ENCODE data around the gene VDR.
"Not testable (repeated sequence)": the region's sequence is repeated elsewhere in the genome, so short reads cannot be mapped to it uniquely, and the experiment has no call there.

The VDR gene

DNA sequence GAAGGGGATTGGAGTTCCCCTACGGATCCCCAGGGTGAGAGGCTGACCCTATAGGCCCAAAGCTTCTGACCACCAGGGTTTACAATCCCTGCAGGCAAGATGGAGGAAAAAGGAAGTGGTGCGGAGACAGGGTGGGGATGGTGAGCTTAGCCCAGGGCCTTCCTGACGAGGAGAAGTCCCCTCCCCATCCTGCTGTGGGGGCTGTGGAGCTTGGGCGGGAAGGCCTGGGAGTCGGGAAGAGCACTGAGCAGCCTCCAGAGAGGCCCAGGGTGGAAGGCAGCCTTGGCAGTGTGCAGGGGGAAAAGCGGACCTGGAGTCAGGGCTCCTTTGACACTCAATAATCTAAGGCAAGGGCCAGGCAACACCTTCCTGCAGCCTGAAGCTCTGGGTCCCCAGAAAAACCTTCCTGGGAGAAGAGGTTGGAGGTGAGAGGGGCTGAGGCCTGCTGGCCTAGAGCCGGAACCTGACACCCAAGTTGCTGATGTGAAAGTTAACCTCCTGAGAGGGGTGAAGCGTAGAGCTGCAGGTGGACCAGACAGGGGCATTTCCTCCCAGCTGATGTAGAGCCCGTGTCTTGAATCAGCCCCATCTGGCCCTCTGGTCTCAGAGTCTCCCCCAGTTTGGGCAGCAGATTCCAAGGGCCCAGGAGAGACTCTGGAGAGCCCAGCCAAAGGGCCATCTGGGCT is 91.1 kb downstream of the VDR start:
- DNase-seq (ENCODE audit: low read depth in 2 of 2): no peak

DNA sequence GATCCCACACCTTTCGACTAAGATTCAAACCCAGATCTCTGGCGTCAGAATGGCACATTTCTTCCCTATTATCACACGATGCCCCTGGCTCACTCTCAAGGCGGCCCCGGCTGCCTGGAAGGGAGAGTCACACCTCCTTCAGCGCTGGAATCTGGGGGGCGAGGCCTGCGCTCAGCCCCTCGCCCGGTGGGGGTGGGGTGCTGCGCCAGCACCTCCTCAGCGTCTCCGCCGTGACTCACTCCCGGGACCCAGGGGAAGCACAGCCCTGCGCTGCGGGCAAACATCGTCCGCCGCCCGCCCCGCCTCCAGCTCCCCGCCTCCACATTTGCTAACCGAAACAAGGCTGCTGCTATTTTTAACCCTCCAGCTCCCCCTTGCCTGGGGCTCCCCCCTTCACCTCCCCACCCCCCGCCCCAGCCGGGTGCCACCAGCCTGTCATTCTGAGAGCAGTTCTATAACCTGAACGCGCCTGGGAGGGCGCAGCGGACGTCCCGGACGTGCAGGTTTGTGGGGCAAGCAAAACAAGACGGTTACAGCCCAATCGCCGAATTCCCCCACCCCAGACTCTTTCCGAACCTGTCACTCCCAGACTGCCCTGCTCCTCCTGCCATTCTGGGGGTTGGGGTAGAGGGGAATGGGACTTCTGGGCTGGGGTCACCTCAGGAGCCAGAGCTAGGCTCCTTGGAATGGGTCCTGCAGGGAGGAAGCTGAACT is 91.8 kb downstream of the VDR start:
- peak; percentile 84 to 85 for DNase-seq (ENCODE audit: low read depth in 2 of 2)

DNA sequence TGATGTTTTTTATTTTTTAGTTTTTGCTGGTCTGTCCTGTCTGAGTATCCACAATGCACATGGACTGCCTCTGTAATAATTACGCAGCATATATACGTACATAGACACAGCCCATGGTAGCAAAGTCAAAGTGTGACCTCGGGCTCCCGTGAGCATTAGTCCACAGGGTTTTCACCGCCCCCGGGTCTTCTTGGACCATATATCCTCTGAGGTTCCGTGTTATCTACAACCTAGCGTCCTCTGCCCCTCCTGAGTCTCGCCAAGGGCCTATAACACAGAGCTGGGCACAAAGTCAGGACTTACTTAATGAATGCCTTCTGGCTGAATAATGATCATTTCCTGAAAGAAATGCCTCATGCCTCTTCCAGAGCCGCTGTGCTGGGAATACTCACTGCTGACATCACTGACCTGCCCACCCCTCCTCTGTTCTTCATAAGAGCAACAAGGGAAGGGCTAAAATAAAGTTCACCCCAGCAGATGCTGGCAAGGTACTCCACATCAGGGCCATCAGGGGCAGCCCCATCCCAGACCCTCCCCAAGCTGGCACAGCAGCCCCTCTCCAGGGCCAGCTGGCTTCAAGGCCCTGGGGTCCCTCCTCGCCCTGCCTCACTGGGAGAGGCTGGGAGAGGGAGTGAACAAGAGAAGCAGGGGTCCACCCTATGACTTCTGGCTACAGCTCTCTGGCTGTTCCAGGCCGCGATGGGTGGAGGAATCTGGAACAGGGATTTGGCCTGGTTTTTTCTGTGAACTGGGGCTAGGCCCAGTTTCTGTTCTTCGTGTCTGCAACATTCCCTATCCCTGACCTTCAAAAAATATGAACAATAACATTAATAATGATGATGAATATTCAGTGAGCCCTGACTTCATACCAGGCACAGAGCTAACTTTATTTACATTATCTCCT is 93.0 kb downstream of the VDR start:
- DNase-seq (ENCODE audit: low read depth in 2 of 2): peak; percentile 35 to 37

DNA sequence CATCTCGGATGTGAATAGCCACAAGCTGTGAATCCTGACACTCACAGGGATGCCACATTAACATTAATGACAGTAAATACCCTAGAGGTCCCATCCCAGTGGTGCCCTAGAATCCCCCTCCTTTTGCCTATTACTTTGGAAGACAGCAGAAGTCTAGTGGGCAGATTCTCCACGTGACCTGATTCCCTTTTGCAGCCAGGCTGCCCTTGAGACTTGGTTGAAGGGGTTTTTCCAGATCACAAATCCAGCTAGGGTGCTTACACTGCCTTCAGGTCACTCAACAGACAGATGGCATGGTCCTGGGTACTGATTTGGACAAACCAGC is 93.8 kb downstream of the VDR start:
- DNase-seq (ENCODE audit: low read depth in 2 of 2): no peak

DNA sequence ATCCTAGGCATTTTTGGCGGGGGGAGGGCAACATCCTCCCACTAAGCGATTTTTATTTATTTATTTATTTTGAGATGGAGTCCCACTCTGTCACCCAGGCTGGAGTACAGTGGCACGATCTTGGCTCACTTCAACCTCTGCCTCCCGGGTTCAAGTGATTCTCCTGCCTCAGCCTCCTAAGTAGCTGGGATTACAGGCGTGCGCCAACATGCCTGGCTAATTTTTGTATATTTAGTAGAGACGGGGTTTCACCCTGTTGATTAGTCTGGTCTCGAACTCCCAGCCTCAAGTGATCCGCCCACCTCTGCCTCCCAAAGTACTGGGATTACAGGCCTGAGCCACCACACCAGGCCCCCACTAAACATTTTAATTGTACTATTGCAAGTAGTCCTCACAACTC is 95.3 kb downstream of the VDR start:
- not testable (repeated sequence) for DNase-seq (ENCODE audit: low read depth in 2 of 2)

DNA sequence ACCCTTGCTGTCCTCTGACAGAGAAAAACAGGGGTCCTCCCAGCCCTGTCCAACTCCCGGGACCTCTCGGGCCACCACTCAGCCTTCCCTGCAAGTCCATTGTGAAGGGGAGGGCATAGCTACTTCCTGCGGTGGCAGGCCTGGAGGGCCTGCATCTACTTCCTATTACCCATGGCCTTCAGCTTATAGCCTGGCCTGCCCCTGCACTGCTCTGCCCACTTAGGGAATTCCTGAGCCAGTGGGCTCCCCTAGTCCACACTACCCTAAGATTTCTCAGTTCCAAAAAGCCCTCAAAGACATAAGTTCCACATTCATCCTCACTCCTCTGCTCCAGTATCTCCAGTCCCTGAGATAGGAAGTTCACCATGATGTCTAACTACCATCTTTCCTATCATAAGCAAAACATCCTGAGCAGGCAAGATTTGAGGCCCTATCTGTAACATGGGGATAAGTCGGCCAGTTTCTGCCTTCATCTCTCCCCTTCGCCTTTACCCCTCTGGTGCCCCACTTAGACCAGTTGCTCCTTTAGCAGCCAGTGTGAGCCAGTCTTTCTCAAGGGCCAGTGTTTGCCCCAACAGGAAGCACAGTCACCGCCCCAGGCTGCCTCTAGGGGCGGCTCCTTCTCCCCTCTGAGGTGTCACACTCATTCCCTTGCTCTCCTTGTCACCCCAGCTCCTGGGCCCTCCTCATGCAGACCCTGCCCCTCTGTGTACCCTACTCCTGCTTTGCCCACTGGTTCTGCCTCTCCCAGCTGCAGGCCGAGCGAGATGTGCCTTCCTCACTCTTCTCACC is 96.0 kb downstream of the VDR start:
- DNase-seq (ENCODE audit: low read depth in 2 of 2): no peak

DNA sequence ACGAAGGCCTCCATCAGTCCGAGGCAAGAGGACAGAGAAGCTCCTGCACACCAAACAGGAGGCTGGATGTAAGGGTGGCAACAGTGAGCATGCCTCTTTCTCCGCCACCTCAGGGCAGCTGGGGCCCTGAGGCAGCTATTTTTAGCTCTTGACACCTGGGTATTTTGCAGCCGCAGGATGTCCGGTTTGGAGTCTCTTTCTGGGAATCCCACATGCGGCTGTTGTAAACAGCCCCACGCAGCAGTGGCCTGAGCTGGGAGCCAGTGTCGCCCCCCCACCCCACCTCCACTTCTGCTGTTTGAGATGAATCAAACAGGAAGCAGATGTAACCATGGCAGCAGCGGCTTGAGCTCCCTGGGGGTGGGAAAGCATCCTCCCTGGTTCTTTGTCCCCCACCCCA is 96.7 kb downstream of the VDR start:
- DNase-seq (ENCODE audit: low read depth in 2 of 2): no peak

DNA sequence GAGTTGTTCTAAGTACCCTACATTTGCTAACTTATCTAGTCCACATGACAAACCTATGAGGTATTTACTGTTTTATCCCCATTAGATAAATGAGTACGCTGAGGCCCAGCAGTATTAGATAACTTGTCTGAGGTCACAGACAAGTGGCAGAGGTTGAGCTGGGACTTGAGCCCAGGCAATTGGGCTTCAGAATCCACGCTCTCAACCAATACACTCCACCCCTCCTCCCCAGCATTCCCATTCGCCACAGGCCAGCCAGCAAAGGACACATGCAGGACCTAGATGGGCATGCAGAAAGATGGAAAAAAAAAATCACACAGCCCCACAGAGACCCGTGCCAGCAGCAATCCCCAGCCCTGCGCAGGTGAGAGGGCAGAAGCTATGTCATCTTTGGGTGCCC is 97.5 kb downstream of the VDR start:
- no peak for DNase-seq (ENCODE audit: low read depth in 2 of 2)

DNA sequence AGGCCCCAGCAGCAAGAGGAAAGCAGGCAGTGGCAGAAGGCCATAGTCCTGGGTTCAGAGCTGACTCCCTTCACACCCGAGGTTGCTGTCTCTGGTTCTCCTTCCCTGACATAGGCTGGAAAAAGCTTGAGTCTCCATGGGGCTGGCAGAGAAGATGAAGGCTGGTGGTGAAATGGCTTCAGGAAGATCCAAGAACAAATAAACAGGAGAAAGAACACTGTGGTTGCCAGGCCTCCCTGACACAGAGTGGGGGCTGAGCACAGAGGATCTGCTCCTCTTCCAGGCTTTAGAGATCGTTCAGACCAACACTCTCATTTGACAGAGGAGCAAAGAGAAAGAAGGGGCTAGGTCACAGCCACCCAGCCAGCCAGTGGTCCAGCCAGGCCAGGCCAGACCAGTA is 99.4 kb downstream of the VDR start:
- DNase-seq (ENCODE audit: low read depth in 2 of 2): no peak

DNA sequence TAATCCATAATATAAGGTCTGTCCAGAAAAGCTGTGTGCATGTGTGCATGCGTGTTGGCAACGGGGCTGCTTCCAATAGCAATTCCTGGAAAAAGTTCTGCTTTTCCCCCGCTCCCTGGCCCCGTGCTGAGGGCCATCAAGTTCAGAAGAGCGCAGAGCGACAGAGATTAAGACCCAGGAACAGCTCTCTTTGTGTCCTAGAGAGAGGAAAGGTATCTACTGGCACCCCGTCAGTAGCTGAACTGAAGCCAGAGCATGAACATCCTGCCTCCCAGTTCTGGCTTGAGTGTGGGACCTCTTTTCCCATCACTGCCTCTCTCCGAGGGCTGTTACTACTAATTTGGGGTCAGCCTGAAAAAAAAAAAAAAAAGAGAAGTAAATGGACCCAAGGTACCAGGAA is 100.6 kb downstream of the VDR start:
- no peak for DNase-seq (ENCODE audit: low read depth in 2 of 2)

DNA sequence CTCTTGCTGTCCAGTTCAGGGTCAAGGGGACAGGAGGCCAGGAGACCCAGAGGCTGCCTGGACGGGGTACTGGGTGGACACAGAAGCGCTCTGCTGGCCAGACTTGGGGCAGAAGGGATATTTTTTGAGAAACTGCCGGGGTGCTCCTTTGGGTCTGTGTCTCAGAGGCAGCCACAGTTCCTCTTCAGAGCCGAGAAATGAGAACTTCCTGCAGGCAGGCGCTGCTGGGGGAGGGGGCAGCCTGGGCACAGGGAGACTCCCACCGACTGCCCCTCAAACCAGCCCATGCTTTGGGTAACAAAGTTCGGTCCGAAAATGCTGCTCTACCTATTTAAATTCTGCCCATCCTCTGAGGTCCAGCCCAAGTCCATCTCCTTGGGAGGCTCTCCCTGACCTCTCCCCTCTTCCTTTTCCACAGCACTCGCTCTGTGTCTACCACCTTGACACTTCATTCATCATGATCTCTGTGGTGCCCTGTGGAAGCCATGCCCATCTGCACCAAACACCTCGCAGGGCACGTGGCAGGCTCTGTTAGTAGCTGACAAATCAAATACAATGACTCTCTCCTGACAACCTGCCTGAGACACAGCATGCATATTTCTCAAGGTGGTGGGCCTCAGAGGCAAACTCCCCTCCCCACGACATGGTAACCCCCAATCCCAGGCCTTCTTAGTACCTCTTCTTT is 101.5 kb downstream of the VDR start:
- no peak for DNase-seq (ENCODE audit: low read depth in 2 of 2)

DNA sequence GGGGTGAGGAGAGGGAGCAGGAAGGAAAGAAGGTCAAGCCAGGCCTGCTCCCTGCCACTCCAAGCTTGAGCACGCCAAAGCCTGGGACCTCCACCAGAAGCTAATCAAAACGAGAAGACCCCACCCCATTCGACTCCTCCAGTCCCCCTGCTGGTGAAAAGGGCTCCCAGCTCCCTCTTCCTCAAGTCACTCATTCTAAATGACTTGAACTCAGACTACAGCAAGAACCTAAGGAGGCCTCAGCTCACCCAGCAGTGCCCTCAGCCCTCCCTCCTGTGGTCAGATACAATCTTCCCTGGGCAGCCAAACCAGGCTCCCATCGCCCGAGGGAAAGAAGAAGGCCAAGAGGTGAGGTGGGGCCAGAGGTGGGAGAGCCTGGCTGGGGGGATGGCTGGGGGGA is 102.5 kb downstream of the VDR start:
- DNase-seq (ENCODE audit: low read depth in 2 of 2): no peak

DNA sequence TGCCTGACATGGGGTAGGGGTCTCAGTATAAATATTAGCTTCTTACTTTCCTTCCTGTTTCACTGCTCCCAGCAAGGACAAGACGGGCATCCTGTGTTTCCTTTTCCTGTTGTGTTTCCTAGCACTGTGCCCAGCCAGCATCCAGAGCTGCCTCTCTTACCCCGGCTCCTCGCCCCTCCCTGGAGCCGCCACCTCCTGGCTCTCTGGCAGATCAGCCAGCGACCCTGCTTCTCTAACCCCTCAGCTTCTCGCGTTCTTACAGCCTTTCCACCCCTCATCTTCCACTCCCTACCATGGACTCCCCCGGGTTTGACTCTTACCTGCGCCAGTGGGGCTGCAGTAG is 102.9 kb downstream of the VDR start:
- DNase-seq (ENCODE audit: low read depth in 2 of 2): no peak

DNA sequence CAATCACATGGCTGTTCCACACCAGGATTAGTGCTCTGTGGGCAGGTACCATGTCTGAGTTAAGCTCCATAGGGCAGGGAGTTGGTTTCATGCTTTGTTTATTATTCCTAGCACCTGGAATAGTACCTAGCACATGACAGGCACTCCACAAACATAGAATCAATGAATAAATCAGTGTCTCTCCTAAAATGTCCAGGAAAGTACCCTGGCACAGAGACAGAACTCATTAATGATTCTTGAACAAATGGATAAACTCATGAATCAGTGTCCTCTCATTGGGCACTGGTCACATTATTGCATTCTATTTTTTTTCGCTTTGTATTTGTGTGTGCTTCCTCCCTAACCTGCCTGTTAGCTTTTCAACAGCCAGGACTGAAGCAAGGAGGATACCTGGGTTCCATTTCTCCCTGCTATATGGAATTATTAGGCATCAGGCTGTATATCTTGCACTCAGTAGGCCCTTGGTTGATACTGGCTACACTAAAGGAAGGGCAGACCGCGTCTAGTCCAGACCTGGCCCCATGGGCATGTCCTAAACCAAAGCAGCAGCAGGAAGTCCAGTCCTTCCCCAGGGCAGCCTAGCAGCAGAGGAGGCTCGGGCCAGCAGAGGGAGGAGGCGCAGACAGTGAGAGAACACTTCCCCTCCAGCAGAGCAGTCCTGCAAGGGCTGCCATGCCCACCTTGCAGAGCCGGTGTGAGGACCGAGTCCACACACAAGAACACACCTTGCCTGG is 103.5 kb downstream of the VDR start:
- DNase-seq (ENCODE audit: low read depth in 2 of 2): no peak

DNA sequence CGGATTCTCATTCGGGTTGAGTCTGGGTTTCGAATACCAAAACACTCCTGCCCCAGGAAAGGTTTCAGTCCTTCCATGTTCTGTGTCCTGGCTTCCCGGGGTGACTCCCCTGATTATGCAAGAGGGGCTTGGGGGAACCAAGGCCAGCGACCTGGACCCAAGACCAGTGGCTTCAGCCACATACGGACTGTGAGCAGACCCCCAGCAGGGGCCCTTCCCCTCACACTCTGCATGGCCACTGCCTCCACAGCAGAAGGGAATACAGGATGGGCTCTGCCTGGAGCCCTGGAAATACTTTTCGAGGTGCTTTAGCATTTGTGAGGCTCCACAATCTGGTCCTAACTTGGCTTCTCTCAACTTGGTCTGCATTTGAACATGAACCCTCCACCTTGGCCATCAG is 104.2 kb downstream of the VDR start:
- DNase-seq (ENCODE audit: low read depth in 2 of 2): no peak

DNA sequence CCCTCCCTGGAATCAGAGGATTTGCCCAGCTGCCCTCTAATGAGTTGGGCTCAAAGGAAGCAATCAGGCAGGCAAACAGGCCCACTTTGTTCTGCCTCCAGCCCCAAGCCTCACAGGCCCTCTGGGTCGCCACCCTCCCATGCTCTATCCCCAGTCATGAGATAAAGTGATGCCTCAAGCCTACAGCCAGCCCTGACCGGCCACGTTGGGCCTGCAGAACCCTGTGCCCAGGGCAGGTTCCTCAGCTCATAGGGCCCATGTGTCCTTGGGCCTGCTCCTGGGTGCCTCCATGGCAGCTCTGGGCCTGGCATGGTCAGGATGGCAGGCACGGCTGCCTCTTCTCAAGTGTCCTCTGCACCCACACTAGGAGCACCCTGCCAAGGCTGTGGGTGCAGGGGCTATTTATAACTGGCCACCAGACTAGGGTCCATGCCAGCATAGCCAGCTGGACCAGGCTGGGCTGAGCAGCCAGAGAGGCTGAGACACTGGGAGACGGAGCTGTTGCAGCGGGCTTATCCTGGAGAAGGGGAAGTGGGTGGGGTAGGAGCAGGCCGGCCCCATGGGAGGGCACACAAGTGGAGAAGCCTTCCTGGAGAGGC is 105.3 kb downstream of the VDR start:
- DNase-seq (ENCODE audit: low read depth in 2 of 2): no peak

DNA sequence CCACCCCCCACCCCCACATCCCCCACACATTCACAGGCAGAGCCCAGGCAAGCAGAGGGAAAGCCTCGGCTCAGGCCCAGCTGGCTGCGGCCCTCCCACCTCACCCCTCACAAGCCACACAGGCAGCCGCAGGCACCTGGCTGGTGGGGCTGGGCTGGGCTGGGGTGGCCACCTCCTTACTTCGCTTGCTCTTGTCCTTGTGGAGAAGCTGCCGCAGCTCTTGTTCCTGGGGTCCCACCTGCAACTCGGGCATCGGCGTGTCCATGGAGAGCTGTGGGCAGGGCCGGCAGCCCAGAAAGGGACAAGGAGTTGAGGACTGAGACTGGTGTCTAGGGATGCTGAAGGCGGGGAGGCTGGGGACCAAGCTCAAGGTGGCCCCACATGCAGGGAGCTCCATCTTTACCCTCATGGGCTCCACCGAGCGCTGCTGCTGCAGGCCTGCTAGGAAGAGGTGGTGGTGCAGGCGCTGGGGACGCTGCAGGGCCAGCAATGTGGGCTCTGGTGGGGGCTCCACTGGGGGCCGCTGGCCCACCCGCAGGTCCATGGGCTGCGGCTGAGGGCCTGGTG is 106.3 kb downstream of the VDR start:
- no peak for DNase-seq (ENCODE audit: low read depth in 2 of 2)

DNA sequence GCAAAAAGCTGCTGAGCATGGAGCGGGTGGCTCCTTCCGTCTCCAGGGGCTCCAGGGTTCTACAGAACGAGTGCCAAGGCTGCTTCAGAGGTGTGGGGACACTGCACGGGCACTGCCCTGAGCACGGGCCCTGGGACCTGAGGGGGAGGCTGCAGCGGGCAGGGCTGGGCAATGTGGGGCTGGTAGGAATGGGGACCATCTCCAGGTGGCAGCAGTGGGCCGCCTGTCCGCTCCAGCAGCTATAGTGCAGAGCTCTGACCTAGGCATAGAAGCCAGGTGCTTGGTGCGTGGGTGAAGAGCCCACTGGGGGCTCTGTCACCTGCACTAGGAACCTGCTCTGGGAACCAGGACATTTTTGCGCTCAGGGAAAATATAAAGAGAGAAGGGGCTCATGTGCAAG is 107.4 kb downstream of the VDR start:
- no peak for DNase-seq (ENCODE audit: low read depth in 2 of 2)

DNA sequence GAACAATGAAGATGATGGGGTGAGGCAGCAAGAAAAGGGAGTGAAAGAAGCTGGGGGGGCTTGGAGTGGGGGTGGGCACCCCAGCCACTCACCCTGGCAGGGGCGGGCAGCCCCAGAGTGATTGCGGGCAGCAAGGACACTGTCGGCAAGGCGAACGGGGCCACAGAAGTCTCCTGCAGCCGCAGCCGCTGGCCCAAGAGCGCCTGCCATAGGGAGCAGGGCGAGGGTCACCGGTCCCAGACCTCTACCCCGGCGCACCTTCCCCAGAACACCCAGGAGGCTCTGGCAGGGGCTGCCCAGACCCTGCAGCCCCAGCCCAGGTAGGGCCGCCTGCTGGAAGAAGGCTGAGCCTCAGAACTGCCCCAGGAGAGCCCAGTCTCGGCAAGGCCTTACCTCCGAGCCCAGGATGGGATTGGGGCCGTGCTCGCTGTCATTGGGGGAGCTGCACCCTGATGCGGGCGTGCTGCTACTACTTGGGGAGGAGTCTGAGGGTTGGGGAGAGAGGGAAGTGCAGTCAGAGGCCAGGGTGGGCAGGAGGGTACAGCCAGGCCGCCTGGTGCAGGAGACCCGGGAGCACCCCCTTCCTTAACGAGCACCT is 108.9 kb downstream of the VDR start:
- no peak for DNase-seq (ENCODE audit: low read depth in 2 of 2)

All from fibroblast of skin of left quadriceps (primary cell).